Suprapubic skin (tissue), 3 donors: Measurements from ENCODE around the gene UGT2B17.
"Not testable (repeated sequence)": the region's sequence is repeated elsewhere in the genome, so short reads cannot be mapped to it uniquely, and the experiment has no call there.

Experiments used
- CTCF ChIP-seq, 2 donors: fragments of 200-600 bp in 1 of 2; fragments of 450-650 bp in 1 of 2; sonication (generic) in 1 of 2; IDR thresholded peaks; one replicate each; pipeline ENCODE4 v1.5.1; 2016 to 2019; ENCODE audit warnings: antibody characterized with exemption in 2 of 2, mild to moderate bottlenecking in 1 of 2, moderate library complexity in 1 of 2
- POLR2AphosphoS5 ChIP-seq, 3 donors: sonication (generic); formaldehyde crosslinking; IDR thresholded peaks; one replicate each; pipeline ENCODE4 v1.6.1; 2017; ENCODE audit warnings: antibody characterized with exemption in 3 of 3

DNA sequence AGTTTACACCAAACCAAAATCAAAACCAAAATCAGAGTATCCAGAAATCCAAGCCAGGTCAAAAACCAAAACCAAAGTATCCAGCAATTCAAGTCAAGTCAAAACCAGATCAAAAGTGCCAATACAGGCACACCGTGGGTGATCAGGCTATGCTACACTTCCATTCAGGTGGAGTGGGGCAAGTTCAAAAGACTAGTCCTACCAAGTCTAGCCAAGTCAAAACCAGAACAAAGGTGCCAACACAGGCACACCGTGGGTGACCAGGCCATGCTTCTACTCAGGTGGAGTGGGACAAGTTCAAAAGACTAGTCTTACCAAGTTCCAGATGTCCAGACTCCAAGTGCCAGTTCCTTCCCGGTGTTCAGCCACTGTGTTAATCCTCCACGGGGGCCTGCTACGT, 486 bp downstream of the UGT2B17 start:
- TF ChIP-seq CTCF, POLR2AphosphoS5 (IDR thresholded peaks at IDR 0.05): not testable (repeated sequence)
